ENCODE measurements around the gene KLHDC4. TPM values are rescaled to one million over a fixed set of nuclear protein-coding genes. Genes with fewer than 3 reads are reported as not detected.
A peak's percentile ranks its signal among the peaks of the same experiment; 100 is the strongest.

The KLHDC4 gene
- total RNA-seq, 1 experiment from 2014 or later = 26.4 TPM

DNA sequence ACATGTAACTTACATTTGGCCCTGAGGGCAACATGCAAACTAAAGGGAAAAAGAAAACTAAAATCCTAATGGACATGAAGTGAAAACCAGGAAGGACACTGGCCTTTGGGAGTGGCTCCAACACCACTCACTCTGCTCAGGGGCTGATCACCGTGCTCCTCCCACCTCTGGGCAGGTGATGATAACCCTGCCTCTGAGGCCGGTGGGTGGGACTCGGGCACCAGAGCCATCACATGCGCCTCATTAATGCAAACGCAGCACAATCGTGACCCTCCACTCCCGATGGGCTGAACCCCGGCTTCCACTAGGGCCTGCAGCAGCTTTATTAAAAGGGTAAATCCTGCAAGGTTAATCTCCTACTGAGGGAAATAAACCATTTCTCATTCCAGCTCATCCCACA lies 4.7 kb downstream of the KLHDC4 start:
- no peak for DNase-seq (ENCODE audit: low read depth, low spot score)
- in situ Hi-C loops (cut with HindIII; ENCODE audit: low pct_unique_long_range_greater_than_20kb, low sequenced_read_pairs) = no loop called here

DNA sequence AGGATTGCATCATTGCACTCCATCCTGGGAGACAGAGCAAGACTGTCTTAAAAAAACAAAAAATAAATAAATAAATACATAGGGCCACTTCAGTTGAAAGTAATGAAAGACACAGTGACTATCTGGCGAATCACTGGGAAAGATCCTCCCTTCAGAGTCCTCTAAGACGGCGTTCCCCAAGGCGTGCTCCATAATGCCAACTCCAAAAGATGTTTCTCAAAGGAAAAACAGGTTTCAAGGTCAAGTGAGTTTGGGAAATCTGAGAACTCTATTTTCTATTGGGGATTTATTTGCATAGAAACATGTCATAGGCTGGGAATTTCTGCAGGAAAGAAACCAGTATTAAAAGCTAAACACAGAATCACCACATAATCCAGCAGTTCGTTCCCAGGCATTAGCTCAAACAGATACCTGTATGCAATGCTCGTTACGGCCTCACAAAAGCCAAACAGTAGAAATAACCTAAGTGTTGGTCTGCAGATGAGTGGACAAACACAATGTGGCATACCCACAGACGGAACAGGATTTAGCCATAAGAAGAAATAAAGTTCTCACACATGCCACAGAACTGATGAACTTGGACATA lies 7.9 kb downstream of the KLHDC4 start:
- in situ Hi-C loops (cut with HindIII; ENCODE audit: low pct_unique_long_range_greater_than_20kb, low sequenced_read_pairs) = no loop called here
- no peak for DNase-seq (ENCODE audit: low read depth, low spot score)

DNA sequence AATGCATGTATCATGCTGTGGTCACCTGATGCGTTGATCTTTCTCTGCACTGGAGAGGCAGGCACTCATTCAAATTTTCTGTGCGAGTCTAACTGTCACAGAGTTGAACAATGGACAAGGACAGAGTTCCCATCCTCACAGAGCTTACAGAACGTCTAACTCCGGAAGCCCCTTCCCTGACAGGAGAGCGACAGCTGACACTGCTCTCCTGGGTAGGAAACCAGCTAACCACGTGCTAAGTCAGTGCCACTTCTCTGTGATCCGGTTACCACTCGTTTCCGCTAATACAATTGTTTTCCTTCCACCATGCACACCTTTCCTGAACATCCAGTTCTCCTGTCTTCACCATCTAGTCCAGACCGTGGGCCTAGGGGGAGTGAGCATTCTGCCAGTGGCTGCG lies 11.3 kb downstream of the KLHDC4 start:
- in situ Hi-C loops (cut with HindIII; ENCODE audit: low pct_unique_long_range_greater_than_20kb, low sequenced_read_pairs) = no loop called here
- DNase-seq (ENCODE audit: low read depth, low spot score) = no peak

DNA sequence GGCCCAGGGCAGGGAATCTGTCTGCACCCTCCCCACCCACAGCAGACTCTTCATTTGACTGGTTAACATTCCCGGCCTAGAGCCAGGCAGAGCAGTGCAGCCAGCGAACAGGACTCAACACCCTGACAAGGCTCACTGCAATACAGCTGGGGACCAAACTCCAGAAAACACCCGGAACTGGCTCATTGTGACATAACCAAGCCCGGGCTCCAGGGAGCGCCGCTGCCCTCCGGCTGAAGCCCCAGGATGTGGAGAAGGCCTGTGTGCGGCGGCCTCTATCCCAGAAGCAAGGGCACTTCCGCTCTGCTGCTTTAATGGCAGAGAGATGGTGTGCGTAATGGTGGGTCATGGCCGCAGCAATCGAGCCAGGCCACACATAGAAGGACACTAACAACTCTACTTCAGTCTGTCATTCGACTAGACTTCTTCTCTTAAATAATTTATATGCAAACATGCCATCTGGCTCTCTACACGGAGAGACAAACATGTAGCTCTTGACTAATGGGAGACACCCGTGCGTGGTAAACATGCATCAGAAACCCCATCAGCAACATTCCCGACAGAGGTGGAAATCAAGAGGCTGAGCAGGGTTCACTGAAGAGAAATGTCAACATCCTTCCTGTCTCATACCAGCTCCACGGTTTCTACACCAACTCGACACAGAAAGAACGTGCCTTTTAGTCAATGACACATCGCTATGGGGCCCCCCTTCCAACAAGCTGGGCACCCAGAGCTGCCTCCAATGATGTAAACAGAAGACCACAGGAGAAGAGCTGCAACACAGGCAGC lies 18.0 kb downstream of the KLHDC4 start:
- DNase-seq (ENCODE audit: low read depth, low spot score) = no peak
- in situ Hi-C loops (cut with HindIII; ENCODE audit: low pct_unique_long_range_greater_than_20kb, low sequenced_read_pairs) = no loop called here

DNA sequence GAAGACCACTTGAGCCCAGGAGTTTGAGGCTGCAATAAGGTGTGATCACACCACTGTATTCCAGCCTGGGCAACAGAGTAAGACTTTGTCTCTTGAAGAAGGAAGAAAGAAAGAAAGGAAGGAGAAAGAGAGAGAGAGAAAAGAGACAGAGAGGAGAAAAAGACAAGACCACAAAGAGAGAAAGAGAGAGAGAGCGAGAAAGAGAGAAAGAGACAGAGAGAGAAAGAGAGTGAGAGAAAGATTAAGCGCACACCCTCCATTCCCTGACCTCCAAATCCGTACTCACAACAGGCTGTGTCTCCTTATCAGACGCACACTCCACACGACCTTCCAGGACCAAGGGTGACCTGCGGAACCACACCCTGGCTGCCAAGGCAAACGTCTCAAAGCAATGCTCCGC lies 19.6 kb downstream of the KLHDC4 start:
- in situ Hi-C loops (cut with HindIII; ENCODE audit: low pct_unique_long_range_greater_than_20kb, low sequenced_read_pairs) = no loop called here
- DNase-seq (ENCODE audit: low read depth, low spot score) = no peak

DNA sequence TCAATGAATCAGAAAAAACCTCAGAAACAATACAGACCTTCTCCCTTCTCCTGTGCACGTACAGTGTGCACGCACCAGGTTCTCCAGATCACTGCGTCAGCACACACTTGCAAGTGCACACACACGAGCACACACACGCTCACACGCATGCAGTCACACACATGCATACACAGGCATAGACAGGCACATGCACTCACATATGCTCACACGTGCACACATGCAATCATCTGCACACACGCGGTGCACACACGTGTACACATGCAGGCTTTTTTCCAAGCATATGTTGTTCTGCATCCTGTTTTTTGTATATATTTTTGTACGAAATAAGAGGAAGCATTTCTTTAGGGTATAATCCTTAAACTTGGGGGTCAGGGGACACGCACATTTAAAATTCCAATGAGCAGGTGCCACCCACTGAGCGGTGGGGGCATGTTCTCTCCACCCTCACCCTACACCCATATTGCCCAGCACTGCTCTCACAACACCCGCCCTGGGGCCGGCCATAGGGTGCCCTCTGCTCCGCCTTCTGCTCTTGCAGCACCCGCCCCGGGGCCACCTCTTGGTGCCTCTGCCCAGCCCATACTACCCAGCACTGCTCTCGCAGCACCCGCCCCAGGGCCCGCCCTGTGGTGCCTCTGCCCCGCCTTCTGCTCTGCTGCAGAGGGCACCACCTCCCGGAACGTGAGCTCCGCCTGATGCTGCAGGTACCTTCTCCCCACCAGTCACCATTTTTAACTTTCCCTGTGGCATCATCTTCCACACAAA lies 20.9 kb downstream of the KLHDC4 start:
- in situ Hi-C loops (cut with HindIII; ENCODE audit: low pct_unique_long_range_greater_than_20kb, low sequenced_read_pairs) = no loop called here
- DNase-seq (ENCODE audit: low read depth, low spot score) = no peak

DNA sequence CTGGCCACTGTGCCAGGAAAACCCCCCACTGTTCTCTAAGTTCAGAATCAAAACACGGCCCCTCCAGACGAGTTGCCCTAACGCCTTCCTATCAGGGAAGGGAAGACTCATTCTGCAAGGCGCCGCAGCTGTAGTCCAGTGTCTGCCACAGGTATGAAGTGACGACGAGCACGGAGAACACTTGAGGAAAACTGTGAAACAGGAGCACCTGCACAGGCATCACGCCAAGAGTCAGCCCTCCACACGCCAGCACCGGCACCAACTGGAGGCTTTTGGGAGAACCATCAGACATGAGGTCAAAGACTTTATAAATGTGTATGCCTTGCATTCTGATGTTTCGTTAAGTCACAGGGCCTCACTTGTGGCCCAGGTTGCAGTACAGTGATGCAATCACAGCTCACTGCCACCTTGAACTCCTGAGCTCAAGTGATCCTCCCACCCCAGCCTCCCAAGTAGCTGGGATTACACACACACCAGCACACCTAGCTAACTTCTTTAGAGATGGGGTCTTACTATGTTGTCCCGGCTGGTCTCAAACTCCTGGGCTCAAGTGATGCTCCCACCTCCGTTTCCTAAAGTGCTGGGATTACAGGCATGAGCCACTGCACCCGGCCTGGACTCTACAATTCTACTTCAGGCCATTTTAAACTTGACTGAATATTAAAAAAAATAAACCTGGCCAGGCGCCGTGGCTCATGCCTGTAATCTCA lies 22.9 kb downstream of the KLHDC4 start:
- in situ Hi-C loops (cut with HindIII; ENCODE audit: low pct_unique_long_range_greater_than_20kb, low sequenced_read_pairs) = no loop called here
- DNase-seq (ENCODE audit: low read depth, low spot score) = no peak

DNA sequence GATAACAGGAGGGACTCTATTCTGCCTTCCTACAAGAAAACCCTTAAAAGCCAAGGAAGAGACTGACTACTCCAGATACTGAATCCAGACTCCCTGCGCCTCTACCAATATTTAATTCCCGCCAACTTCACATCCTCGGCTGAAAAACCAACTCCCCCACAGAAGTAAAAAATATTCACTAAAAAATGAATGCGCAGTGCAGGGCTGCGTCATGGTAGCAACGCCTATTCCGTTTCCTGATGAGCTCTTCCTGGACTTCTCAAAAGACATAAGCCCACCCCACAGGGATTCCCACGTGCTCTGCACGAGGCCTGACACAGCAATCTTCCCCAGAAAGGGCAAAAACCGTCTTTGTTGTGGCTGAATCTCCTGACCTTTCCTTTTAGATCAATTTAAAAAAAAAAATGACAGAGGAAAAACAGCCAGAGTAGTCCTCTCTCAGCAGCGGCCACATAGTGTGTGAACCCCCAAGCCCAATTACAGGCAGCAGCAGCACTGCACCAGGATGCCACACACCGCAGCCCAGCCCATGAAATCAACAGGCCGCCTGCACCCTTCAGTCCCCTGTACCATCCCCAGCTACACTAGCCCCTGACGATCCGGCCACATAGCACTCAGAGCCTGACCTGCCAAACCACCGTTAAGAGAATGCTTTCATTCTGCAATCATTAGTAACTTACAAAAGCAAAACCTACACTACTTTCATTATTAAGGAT lies 23.9 kb downstream of the KLHDC4 start:
- in situ Hi-C loops (cut with HindIII; ENCODE audit: low pct_unique_long_range_greater_than_20kb, low sequenced_read_pairs) = no loop called here

DNA sequence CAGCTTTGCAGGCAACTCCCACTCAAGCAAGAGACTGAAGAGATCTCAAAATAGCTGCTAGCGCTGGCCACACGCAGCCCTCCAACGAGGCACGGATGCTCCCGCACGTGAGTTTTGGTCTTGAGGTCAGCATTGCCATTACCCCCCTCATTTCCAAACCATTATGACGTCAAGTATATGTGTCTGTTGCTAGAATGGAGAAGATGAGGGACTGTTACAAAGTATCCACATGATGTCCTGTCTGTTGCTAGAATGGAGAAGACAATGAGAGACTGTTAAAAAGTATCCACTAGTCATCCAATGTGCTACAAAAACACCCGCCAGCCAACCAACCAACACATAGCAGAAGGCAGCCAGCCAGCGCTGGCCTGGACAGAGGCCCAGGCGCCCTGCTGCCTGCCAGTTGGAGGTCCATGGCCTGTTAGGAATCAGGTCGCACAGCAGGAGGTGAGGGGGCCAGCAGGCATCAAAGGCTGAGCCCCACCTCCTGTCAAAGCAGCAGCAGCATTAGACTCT lies 24.8 kb downstream of the KLHDC4 start:
- peak; percentile 91 for DNase-seq (ENCODE audit: low read depth, low spot score)
- in situ Hi-C loops (cut with HindIII; ENCODE audit: low pct_unique_long_range_greater_than_20kb, low sequenced_read_pairs) = no loop called here

More for the DNA sequence above, 23.9 kb downstream of the KLHDC4 start:
- peak; percentile 34 for DNase-seq (ENCODE audit: low read depth, low spot score)

DNA sequence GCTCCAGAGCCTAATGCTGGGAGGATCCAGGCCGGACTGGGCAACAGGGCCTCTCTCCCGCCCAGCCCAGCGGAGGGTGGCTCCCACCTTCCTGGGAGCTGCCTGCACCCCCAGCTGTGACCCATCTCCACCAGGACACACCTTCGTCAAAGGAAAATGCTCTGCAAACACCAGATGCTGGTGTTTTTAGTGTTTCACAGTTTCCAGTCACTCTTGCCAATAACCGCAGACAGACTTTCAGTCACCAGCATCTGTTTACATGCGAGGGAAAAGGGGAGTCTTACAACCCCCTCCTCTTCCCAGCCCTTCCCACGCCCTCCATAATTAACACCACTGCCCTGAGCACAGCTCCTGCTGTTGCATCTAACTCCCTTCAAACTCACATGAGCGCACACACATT lies 25.3 kb downstream of the KLHDC4 start:
- no peak for DNase-seq (ENCODE audit: low read depth, low spot score)
- in situ Hi-C loops (cut with HindIII; ENCODE audit: low pct_unique_long_range_greater_than_20kb, low sequenced_read_pairs) = no loop called here

DNA sequence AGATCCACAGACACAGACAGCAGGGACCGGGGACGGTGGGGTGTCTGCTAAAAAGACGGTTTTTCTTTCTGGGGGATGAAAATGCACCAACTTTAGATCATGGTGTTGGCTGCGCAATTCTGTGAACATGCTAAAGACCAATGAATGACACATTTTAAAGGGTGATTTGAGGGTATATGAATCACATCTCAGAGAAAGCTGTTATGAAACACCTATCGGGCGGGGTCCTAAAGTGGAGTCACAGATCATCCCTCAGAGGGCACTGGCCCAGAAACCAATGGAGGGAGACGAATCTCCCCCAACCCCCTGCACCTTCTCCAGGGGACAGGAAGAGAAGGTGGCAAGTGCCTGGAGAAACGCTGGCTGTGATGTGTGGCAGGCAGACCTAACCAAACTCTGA lies 26.0 kb downstream of the KLHDC4 start:
- no peak for DNase-seq (ENCODE audit: low read depth, low spot score)
- in situ Hi-C loops (cut with HindIII; ENCODE audit: low pct_unique_long_range_greater_than_20kb, low sequenced_read_pairs) = no loop called here

DNA sequence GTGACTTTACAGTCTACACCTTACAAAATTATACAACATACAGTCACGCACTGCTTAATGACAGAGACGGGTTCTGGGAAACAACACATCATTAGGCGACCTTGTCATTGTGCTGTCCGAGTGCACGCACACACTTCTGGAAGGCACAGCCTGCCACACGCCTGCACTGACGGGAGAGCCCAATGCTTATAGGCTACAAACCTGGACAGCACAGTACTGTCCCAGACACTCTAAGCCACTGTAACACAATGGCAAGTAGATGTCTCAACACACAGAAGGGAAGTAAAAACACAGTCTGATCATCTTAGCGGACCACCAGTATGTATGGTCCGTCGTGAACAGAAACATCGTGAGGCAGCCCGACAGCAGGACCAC lies 29.8 kb downstream of the KLHDC4 start:
- DNase-seq (ENCODE audit: low read depth, low spot score) = no peak
- in situ Hi-C loops (cut with HindIII; ENCODE audit: low pct_unique_long_range_greater_than_20kb, low sequenced_read_pairs) = no loop called here

DNA sequence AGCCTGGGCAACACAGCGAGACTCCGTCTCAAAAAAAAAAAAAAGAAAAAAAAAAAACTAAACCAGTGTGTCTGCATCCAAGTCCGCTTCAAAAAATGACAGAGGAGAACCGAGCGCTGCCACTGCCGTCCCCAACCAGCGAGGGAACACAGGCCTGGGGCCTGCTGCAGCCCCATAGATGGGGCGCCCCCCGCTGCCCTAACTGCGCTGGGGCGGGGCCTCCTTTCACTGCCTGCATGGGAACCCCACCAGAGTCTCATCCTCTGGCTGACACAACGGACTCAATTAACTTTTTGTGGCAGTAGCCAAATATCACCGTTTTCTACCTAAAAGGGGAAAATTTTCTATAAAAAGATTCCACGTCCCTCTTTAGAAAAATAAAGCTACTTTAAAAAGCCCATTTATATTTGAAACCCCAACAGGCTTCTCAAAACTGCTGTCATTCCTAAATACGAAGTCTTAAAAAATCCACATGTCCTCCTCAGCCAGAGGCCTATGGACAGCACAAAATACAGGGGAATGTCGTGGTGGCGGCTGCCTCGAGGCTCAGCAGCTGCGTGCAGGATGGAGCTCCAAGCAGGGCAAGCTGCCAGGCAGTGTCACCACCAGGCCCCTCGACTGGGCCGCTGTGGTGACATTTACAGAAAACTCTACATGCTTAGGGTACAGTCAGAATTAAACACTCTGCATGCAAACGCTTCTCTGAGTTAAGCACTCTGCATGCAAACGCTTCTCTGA lies 30.3 kb downstream of the KLHDC4 start:
- in situ Hi-C loops (cut with HindIII; ENCODE audit: low pct_unique_long_range_greater_than_20kb, low sequenced_read_pairs) = no loop called here
- no peak for DNase-seq (ENCODE audit: low read depth, low spot score)

DNA sequence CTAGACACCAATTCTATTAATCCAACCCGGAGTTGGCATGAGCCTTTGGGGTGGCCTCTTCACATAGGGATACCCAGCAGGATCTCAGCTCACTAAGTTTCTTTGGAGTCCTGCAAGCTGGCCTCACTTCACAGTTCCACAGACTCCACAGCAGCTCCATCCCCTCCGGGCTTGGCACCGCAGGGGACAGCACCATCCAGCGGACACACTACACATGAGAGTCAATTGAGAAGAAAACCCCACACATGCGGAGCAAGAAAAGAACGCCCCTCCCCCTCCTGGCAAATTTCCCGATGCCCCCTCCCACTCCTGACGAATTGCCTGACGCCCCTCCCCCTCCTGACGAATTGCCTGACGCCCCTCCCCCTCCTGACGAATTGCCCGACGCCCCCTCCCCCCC lies 31.1 kb downstream of the KLHDC4 start:
- in situ Hi-C loops (cut with HindIII; ENCODE audit: low pct_unique_long_range_greater_than_20kb, low sequenced_read_pairs) = no loop called here
- peak; percentile 46 for DNase-seq (ENCODE audit: low read depth, low spot score)

DNA sequence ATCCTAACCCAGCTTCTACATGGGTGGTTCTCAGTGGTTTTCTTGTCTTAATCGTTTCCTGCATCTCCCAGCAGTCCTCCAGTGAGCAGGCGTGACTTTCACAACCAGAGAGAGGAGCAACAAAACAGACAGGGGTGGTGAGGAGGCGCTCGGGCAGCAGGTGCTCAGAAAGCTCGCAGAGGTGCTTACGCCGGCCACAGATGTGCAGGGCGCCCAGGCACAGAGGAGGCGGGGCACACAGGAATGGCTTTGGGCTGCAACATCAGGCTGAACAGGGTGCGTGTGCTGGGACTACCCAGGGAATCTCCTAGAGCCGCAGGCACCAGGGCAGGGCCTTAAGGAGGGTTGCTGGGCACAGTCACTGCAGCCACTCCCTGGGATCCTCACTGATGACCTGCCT lies 32.6 kb downstream of the KLHDC4 start:
- in situ Hi-C loops (cut with HindIII; ENCODE audit: low pct_unique_long_range_greater_than_20kb, low sequenced_read_pairs) = no loop called here
- no peak for DNase-seq (ENCODE audit: low read depth, low spot score)

DNA sequence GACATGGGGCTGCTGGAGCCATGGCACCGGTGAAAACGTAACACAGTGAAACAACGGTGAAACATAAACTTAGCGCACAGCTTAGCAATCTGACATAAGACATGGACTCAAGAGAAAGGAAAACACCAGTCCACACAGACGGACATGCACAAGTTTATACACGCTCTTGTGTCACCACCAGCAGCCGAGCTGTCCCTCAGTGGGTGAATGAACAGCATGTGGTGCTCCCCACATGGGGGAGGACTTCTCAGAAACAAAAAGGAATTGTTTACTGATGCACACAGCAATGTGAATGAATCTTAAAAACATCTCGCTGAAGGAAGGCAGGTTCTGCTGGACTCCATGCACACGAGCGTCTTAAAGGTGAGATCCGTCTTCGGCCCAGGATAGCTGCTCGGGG lies 34.2 kb downstream of the KLHDC4 start:
- in situ Hi-C loops (cut with HindIII; ENCODE audit: low pct_unique_long_range_greater_than_20kb, low sequenced_read_pairs) = no loop called here

More for the DNA sequence above, 34.2 kb downstream of the KLHDC4 start:
- no peak for DNase-seq (ENCODE audit: low read depth, low spot score)

Measured in SK-MEL-5 (cell line).